Lung (tissue), 12 donors: ENCODE measurements around the gene INSM1. TPM values are rescaled to one million over a fixed set of nuclear protein-coding genes. Genes with fewer than 3 reads are reported as not detected.

ENCODE experiments used
- ATAC-seq: fragments of 200-7000 bp; cut with Tn5 transposase; one replicate; pipeline ENCODE4 v1.9.1; 2020; ENCODE audit warnings: moderate number of reproducible peaks; ENCODE audit not compliant: insufficient read depth, low FRiP score
- DNase-seq, 3 donors: peaks; one replicate each; pipeline ENCODE4 v3.0.0-alpha.2; 2013 to 2017
- H3K27ac ChIP-seq, 2 donors: one replicate each; pipeline ENCODE4 v1.5.1; 2013; ENCODE audit warnings: mild to moderate bottlenecking in 2 of 2, moderate library complexity in 2 of 2, control low read depth in 1 of 2, inconsistent platforms in 1 of 2, low read depth in 1 of 2, low read length in 1 of 2
- H3K27me3 ChIP-seq, 3 donors: one replicate each; pipeline ENCODE4 v1.5.1; 2013; ENCODE audit warnings: low read length in 2 of 3; ENCODE audit not compliant: control insufficient read depth in 3 of 3, insufficient read depth in 3 of 3
- H3K36me3 ChIP-seq, 4 donors: one replicate each; pipeline ENCODE4 v1.5.1; 2013; ENCODE audit warnings: low read length in 4 of 4, mild to moderate bottlenecking in 1 of 4, moderate library complexity in 1 of 4; ENCODE audit not compliant: control insufficient read depth in 4 of 4, insufficient read depth in 4 of 4
- H3K4me1 ChIP-seq, 5 donors: one replicate each; pipeline ENCODE4 v1.5.1; 2013; ENCODE audit warnings: low read length in 5 of 5, mild to moderate bottlenecking in 2 of 5, moderate library complexity in 1 of 5; ENCODE audit not compliant: control insufficient read depth in 5 of 5, insufficient read depth in 5 of 5
- H3K4me3 ChIP-seq: one replicate; pipeline ENCODE4 v1.5.1; 2013; ENCODE audit warnings: mild to moderate bottlenecking, control low read depth, moderate library complexity
- H3K9ac ChIP-seq, 2 donors: one replicate each; pipeline ENCODE4 v1.5.1; 2013; ENCODE audit warnings: low read length in 2 of 2, control low read depth in 1 of 2; ENCODE audit not compliant: insufficient read depth in 1 of 2
- H3K9me3 ChIP-seq, 4 donors: one replicate each; pipeline ENCODE4 v1.5.1; 2013; ENCODE audit warnings: low read length in 3 of 4, mild to moderate bottlenecking in 1 of 4, moderate library complexity in 1 of 4; ENCODE audit not compliant: control insufficient read depth in 4 of 4, insufficient read depth in 3 of 4
- WGBS, 2 donors: extraction: QIAGEN DNeasy Blood & Tissue Kit; methylation state at CpG; one replicate each; pipeline ENCODE4 v1.1.7; 2013; 5-methylcytosine and 5-hydroxymethylcytosine counted together
- polyA plus RNA-seq, 2 donors: library from polyadenylated mRNA; stranded (reverse); fragments of 200-250 nt; gene quantifications; one replicate each; pipeline ENCODE4 v1.2.1, GENCODE V29; 2013
- total RNA-seq, 2 donors: library from RNA; depleted of rRNA in 1 of 2; stranded (reverse); fragments of >200 nt in 1 of 2; gene quantifications; one replicate each; pipeline ENCODE4 v1.2.1, GENCODE V29; 2014 to 2021
- TF ChIP-seq, protein P1 (sequence below): IDR thresholded peaks from 2 replicates; pipeline ENCODE4 v1.5.1; 2012; ENCODE audit warnings: mild to moderate bottlenecking; ENCODE audit errors: control extremely low read depth, extremely low read depth
- donor health status: control.
- donor health status: control.
- donor health status: Bipolar disorder and iron deficiency.
- donor health status: healthy.
- donor health status: DM: yes; HTN: yes; CAD: no.

INSM1 gene
- total and polyA plus RNA-seq, 4 donors: 0.04 to 0.18 (median 0.08) TPM

DNA sequence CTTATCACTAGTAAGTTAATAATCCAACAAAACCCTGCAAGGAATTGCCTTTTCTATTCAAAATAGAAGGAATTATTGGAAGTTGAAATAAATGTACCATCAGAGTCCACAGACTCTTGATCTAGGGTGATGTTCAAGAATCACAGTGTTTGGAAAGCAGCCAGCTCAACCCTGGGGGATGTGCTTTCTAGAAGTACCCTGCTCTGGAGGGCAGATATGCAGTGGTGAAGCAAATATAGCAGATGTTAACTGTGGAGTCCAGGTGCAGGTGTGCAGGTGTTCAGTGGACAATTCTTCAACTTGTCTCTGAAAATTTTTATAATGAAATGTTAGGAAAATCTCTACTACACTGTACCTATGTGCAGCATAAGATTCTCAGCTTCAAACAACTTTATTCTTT is 9.1 kb upstream of the INSM1 start:
- Histone ChIP-seq H3K27ac (no peak overlapping the region), H3K4me1 (peaks cover 0 to 8% (median 0%) of the 10 kb centered on the region in 5 donors), H3K36me3 (no peaks in the 10 kb centered on the region), H3K4me3 (no peak overlapping the region), H3K9ac (no peak overlapping the region), H3K9me3 (peaks cover 0 to 5% (median 0%) of the 10 kb centered on the region in 4 donors), H3K27me3 (peaks cover 3 to 42% (median 34%) of the 10 kb centered on the region in 3 donors)
- DNase-seq (no peak), ATAC-seq (no peak)
- TF ChIP-seq, protein P1, sequence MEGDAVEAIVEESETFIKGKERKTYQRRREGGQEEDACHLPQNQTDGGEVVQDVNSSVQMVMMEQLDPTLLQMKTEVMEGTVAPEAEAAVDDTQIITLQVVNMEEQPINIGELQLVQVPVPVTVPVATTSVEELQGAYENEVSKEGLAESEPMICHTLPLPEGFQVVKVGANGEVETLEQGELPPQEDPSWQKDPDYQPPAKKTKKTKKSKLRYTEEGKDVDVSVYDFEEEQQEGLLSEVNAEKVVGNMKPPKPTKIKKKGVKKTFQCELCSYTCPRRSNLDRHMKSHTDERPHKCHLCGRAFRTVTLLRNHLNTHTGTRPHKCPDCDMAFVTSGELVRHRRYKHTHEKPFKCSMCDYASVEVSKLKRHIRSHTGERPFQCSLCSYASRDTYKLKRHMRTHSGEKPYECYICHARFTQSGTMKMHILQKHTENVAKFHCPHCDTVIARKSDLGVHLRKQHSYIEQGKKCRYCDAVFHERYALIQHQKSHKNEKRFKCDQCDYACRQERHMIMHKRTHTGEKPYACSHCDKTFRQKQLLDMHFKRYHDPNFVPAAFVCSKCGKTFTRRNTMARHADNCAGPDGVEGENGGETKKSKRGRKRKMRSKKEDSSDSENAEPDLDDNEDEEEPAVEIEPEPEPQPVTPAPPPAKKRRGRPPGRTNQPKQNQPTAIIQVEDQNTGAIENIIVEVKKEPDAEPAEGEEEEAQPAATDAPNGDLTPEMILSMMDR: no peak

DNA sequence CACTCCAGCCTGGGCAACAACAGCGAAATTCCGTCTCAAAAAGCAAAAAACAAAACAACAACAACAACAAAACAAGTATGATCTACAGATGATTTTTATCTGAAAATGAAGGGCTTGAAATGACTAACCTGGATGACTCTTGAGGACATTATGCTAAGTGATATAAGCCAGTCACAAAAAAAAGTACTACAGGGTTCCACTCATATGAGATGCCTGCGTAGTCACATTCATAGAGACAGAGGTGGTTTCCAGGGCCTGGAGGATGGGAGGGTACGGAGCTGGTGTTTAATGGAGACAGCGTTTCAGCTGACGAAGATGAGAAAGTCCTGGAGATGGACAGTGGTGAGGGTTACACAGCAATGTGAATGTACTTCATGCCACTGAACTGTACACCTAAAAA is 8.3 kb upstream of the INSM1 start:
- 75 to 83% methylated on average over 6 of the region's 6 CpGs for WGBS, 2 donors
- no peaks in the 10 kb centered on the region for H3K36me3 ChIP-seq

DNA sequence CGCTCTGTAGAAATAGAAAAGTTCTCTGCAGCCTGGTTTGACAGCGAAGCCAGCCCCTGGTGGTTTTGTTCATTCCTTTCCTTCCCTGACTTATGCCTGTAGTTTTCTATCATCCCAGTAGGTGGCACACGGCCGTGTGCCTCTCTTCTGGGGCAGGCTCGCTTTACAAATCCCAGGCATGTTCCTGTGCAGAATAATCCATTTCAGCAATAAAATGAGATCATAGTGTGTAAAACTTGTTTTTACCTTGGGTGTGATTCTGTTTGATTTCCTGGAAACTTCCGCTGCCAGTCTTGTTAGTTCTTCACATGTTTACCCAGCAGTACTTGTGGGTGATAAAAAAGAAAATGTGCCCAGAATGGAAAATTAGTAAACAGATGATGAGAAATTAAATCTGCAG is 7.4 kb upstream of the INSM1 start:
- H3K36me3 ChIP-seq: no peaks in the 10 kb centered on the region
- H3K27ac ChIP-seq: no peak overlapping the region
- H3K4me1 ChIP-seq: peaks cover 0 to 13% (median 0%) of the 10 kb centered on the region in 5 donors
- WGBS, 2 donors: 1 to 3% methylated on average over 6 of the region's 6 CpGs
- peaks cover 13 to 57% (median 49%) of the 10 kb centered on the region in 3 donors for H3K27me3 ChIP-seq
- peak; percentile 75 for ATAC-seq
- H3K9me3 ChIP-seq: no peaks in the 10 kb centered on the region
- no peak overlapping the region for H3K4me3 ChIP-seq
- peak; percentile 52 to 82 (median 78) for DNase-seq
- TF ChIP-seq, protein P1: peak; percentile 12
- no peak overlapping the region for H3K9ac ChIP-seq

More for the DNA sequence above, 8.3 kb upstream of the INSM1 start:
- H3K27ac ChIP-seq: no peak overlapping the region
- no peak overlapping the region for H3K9ac ChIP-seq
- peaks cover 0 to 13% (median 0%) of the 10 kb centered on the region in 5 donors for H3K4me1 ChIP-seq
- peaks cover 0 to 2% (median 0%) of the 10 kb centered on the region in 4 donors for H3K9me3 ChIP-seq
- ATAC-seq (no peak), DNase-seq (no peak)
- H3K27me3 ChIP-seq: peaks cover 11 to 49% (median 40%) of the 10 kb centered on the region in 3 donors
- H3K4me3 ChIP-seq: no peak overlapping the region
- TF ChIP-seq, protein P1: no peak
